ENCODE results near the gene TBC1D32. TPM values are rescaled to one million over a fixed set of nuclear protein-coding genes. Genes with fewer than 3 reads are reported as not detected.
A peak's percentile ranks its signal among the peaks of the same experiment; 100 is the strongest.
"Not testable (repeated sequence)": the region's sequence is repeated elsewhere in the genome, so short reads cannot be mapped to it uniquely, and the experiment has no call there.

Gene TBC1D32
- polyA plus RNA-seq, 4 donors, result 1.4 to 11.3 (median 1.9) TPM

DNA sequence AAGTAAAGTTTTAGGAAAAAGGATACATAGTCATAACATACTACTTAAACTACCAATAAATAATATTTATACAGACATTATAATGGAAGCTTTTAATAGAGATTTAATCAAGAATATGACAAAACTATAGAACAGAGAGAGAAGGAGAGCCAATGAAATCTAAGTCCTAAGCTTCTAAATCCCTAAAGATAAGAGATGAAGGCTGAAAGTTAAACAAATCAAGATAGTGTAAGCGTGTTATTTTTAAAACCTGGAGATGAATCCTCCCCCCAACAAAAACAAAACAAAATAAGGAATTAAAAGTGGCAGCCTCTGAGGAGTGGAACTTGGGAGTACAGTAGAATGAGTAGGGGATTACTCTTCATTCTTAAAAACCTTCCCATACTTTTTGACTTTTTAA, 145.9 kb downstream of the TBC1D32 start:
- Histone ChIP-seq H3K27ac (ENCODE audit: low read depth in 1 of 3, low read length in 2 of 3) (no peak overlapping the region), H3K27me3 (ENCODE audit: control insufficient read depth in 3 of 3, insufficient read depth in 3 of 3, low read length in 3 of 3) (no peaks in the 10 kb centered on the region), H3K4me1 (ENCODE audit: control insufficient read depth in 3 of 3, insufficient read depth in 2 of 3, low read depth in 1 of 3, low read length in 2 of 3) (no peaks in the 10 kb centered on the region), H3K4me3 (ENCODE audit: low read depth in 1 of 3, low read length in 3 of 3) (no peak overlapping the region), H3K36me3 (ENCODE audit: control insufficient read depth in 3 of 3, insufficient read depth in 2 of 3, low read depth in 1 of 3, low read length in 3 of 3) (peaks cover 0 to 2% (median 0%) of the 10 kb centered on the region in 3 donors), H3K9me3 (ENCODE audit: control insufficient read depth in 2 of 2, insufficient read depth in 1 of 2, low read depth in 1 of 2, low read length in 1 of 2) (no peaks in the 10 kb centered on the region)
- WGBS, 3 donors, result 64 to 70% (median 65%) methylated on average over 1 of the region's 1 CpG
- DNase-seq (no peak), FAIRE-seq (no peak)

DNA sequence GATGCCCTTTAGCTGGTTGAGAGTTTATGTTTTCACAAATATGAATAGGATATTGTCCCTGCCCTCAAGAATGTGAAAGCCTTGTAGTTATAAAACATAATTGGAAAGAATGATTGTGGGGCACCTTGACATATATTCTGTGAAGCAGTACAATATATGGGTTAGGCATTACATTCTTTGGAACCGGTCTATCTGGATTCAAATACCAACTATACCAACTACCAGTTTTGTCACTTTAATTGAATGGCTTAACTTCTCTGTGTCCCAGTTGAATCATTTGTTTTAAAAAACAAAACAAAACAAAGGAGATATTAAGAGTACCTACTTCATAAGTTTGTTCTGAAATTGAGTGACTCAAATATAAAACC, 146.5 kb downstream of the TBC1D32 start:
- FAIRE-seq (no peak), DNase-seq (no peak)
- 80 to 100% (median 95%) methylated on average over 1 of the region's 1 CpG for WGBS, 3 donors

GRCh38 chr6:121187200-121187832, 147.0 kb downstream of the TBC1D32 start:
- H3K4me3 ChIP-seq (ENCODE audit: low read depth in 1 of 3, low read length in 3 of 3), result no peak overlapping the region
- FAIRE-seq (no peak), DNase-seq (no peak)
- 97 to 98% (median 97%) methylated on average over 1 of the region's 1 CpG for WGBS, 3 donors
- no peaks in the 10 kb centered on the region for H3K27me3 ChIP-seq (ENCODE audit: control insufficient read depth in 3 of 3, insufficient read depth in 3 of 3, low read length in 3 of 3)
- H3K27ac ChIP-seq (ENCODE audit: low read depth in 1 of 3, low read length in 2 of 3), result no peak overlapping the region
- peaks cover 0 to 2% (median 0%) of the 10 kb centered on the region in 3 donors for H3K36me3 ChIP-seq (ENCODE audit: control insufficient read depth in 3 of 3, insufficient read depth in 2 of 3, low read depth in 1 of 3, low read length in 3 of 3)
- no peaks in the 10 kb centered on the region for H3K9me3 ChIP-seq (ENCODE audit: control insufficient read depth in 2 of 2, insufficient read depth in 1 of 2, low read depth in 1 of 2, low read length in 1 of 2)
- H3K4me1 ChIP-seq (ENCODE audit: control insufficient read depth in 3 of 3, insufficient read depth in 2 of 3, low read depth in 1 of 3, low read length in 2 of 3), result no peaks in the 10 kb centered on the region

More for the DNA sequence above, 146.5 kb downstream of the TBC1D32 start:
- H3K4me3 ChIP-seq (ENCODE audit: low read depth in 1 of 3, low read length in 3 of 3), result no peak overlapping the region
- H3K27ac ChIP-seq (ENCODE audit: low read depth in 1 of 3, low read length in 2 of 3), result no peak overlapping the region
- H3K9me3 ChIP-seq (ENCODE audit: control insufficient read depth in 2 of 2, insufficient read depth in 1 of 2, low read depth in 1 of 2, low read length in 1 of 2), result no peaks in the 10 kb centered on the region
- no peaks in the 10 kb centered on the region for H3K4me1 ChIP-seq (ENCODE audit: control insufficient read depth in 3 of 3, insufficient read depth in 2 of 3, low read depth in 1 of 3, low read length in 2 of 3)
- peaks cover 0 to 2% (median 0%) of the 10 kb centered on the region in 3 donors for H3K36me3 ChIP-seq (ENCODE audit: control insufficient read depth in 3 of 3, insufficient read depth in 2 of 3, low read depth in 1 of 3, low read length in 3 of 3)
- H3K27me3 ChIP-seq (ENCODE audit: control insufficient read depth in 3 of 3, insufficient read depth in 3 of 3, low read length in 3 of 3), result no peaks in the 10 kb centered on the region

- DNase-seq (no peak), FAIRE-seq (no peak)
- no peaks in the 10 kb centered on the region for H3K4me1 ChIP-seq (ENCODE audit: control insufficient read depth in 3 of 3, insufficient read depth in 2 of 3, low read depth in 1 of 3, low read length in 2 of 3)
- H3K4me3 ChIP-seq (ENCODE audit: low read depth in 1 of 3, low read length in 3 of 3), result no peak overlapping the region
- H3K27me3 ChIP-seq (ENCODE audit: control insufficient read depth in 3 of 3, insufficient read depth in 3 of 3, low read length in 3 of 3), result no peaks in the 10 kb centered on the region
- 93 to 98% (median 94%) methylated on average over 1 of the region's 1 CpG for WGBS, 3 donors
- no peaks in the 10 kb centered on the region for H3K9me3 ChIP-seq (ENCODE audit: control insufficient read depth in 2 of 2, insufficient read depth in 1 of 2, low read depth in 1 of 2, low read length in 1 of 2)
- no peak overlapping the region for H3K27ac ChIP-seq (ENCODE audit: low read depth in 1 of 3, low read length in 2 of 3)
- no peaks in the 10 kb centered on the region for H3K36me3 ChIP-seq (ENCODE audit: control insufficient read depth in 3 of 3, insufficient read depth in 2 of 3, low read depth in 1 of 3, low read length in 3 of 3)
Observed at GRCh38 chr6:121183742-121184141, 150.5 kb downstream of the TBC1D32 start.

DNA sequence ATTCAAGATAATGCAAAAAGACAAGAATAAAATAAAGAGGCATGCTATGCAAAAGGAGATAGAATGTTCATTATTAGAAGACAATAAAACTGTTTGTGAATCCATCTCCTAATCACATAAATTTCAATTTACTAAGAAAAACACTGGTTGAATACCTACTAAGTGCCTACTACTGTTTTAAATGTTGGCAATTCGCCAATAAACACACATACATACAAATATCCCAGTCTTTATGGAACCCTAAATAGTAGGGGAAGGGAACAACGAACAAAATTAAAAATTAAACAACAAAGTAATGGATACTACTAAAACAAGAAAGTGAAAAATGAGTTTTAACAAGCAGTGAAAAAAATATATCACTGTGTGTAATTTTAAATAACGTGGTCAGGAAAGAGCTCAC, 158.5 kb downstream of the TBC1D32 start:
- 82 to 93% (median 89%) methylated on average over 3 of the region's 3 CpGs for WGBS, 3 donors
- no peak for FAIRE-seq

GRCh38 chr6:121172451-121172850, 161.8 kb downstream of the TBC1D32 start:
- H3K4me1 ChIP-seq (ENCODE audit: control insufficient read depth in 3 of 3, insufficient read depth in 2 of 3, low read depth in 1 of 3, low read length in 2 of 3); H3K27me3 ChIP-seq (ENCODE audit: control insufficient read depth in 3 of 3, insufficient read depth in 3 of 3, low read length in 3 of 3); FAIRE-seq; H3K4me3 ChIP-seq (ENCODE audit: low read depth in 1 of 3, low read length in 3 of 3); H3K27ac ChIP-seq (ENCODE audit: low read depth in 1 of 3, low read length in 2 of 3); H3K9me3 ChIP-seq (ENCODE audit: control insufficient read depth in 2 of 2, insufficient read depth in 1 of 2, low read depth in 1 of 2, low read length in 1 of 2); DNase-seq; H3K36me3 ChIP-seq (ENCODE audit: control insufficient read depth in 3 of 3, insufficient read depth in 2 of 3, low read depth in 1 of 3, low read length in 3 of 3): not testable (repeated sequence)
- WGBS, 3 donors, result 71 to 82% (median 80%) methylated on average over 1 of the region's 1 CpG

More for the DNA sequence above, 158.5 kb downstream of the TBC1D32 start:
- Histone ChIP-seq H3K27me3 (ENCODE audit: control insufficient read depth in 3 of 3, insufficient read depth in 3 of 3, low read length in 3 of 3) (no peaks in the 10 kb centered on the region), H3K4me1 (ENCODE audit: control insufficient read depth in 3 of 3, insufficient read depth in 2 of 3, low read depth in 1 of 3, low read length in 2 of 3) (no peaks in the 10 kb centered on the region), H3K9me3 (ENCODE audit: control insufficient read depth in 2 of 2, insufficient read depth in 1 of 2, low read depth in 1 of 2, low read length in 1 of 2) (no peaks in the 10 kb centered on the region), H3K36me3 (ENCODE audit: control insufficient read depth in 3 of 3, insufficient read depth in 2 of 3, low read depth in 1 of 3, low read length in 3 of 3) (peaks cover 0 to 5% (median 0%) of the 10 kb centered on the region in 3 donors), H3K4me3 (ENCODE audit: low read depth in 1 of 3, low read length in 3 of 3) (no peak overlapping the region), H3K27ac (ENCODE audit: low read depth in 1 of 3, low read length in 2 of 3) (no peak overlapping the region)
- no peak for DNase-seq

- H3K4me3 ChIP-seq (ENCODE audit: low read depth in 1 of 3, low read length in 3 of 3), result no peak overlapping the region
- H3K27ac ChIP-seq (ENCODE audit: low read depth in 1 of 3, low read length in 2 of 3), result no peak overlapping the region
- H3K9me3 ChIP-seq (ENCODE audit: control insufficient read depth in 2 of 2, insufficient read depth in 1 of 2, low read depth in 1 of 2, low read length in 1 of 2), result no peaks in the 10 kb centered on the region
- 71 to 85% (median 84%) methylated on average over 4 of the region's 4 CpGs for WGBS, 3 donors
- FAIRE-seq (no peak), DNase-seq (no peak)
- no peaks in the 10 kb centered on the region for H3K4me1 ChIP-seq (ENCODE audit: control insufficient read depth in 3 of 3, insufficient read depth in 2 of 3, low read depth in 1 of 3, low read length in 2 of 3)
- H3K36me3 ChIP-seq (ENCODE audit: control insufficient read depth in 3 of 3, insufficient read depth in 2 of 3, low read depth in 1 of 3, low read length in 3 of 3), result no peaks in the 10 kb centered on the region
- H3K27me3 ChIP-seq (ENCODE audit: control insufficient read depth in 3 of 3, insufficient read depth in 3 of 3, low read length in 3 of 3), result no peaks in the 10 kb centered on the region
Observed at GRCh38 chr6:121171879-121172278, 162.4 kb downstream of the TBC1D32 start.

GRCh38 chr6:121161886-121162285, 172.4 kb downstream of the TBC1D32 start:
- peaks cover 0 to 2% of the 10 kb centered on the region in 2 donors for H3K9me3 ChIP-seq (ENCODE audit: control insufficient read depth in 2 of 2, insufficient read depth in 1 of 2, low read depth in 1 of 2, low read length in 1 of 2)
- H3K27ac ChIP-seq (ENCODE audit: low read depth in 1 of 3, low read length in 2 of 3), result no peak overlapping the region
- H3K4me1 ChIP-seq (ENCODE audit: control insufficient read depth in 3 of 3, insufficient read depth in 2 of 3, low read depth in 1 of 3, low read length in 2 of 3), result no peaks in the 10 kb centered on the region
- DNase-seq (no peak), FAIRE-seq (no peak)
- no peak overlapping the region for H3K4me3 ChIP-seq (ENCODE audit: low read depth in 1 of 3, low read length in 3 of 3)
- H3K27me3 ChIP-seq (ENCODE audit: control insufficient read depth in 3 of 3, insufficient read depth in 3 of 3, low read length in 3 of 3), result no peaks in the 10 kb centered on the region
- H3K36me3 ChIP-seq (ENCODE audit: control insufficient read depth in 3 of 3, insufficient read depth in 2 of 3, low read depth in 1 of 3, low read length in 3 of 3), result peaks cover 0 to 4% (median 0%) of the 10 kb centered on the region in 3 donors

DNA sequence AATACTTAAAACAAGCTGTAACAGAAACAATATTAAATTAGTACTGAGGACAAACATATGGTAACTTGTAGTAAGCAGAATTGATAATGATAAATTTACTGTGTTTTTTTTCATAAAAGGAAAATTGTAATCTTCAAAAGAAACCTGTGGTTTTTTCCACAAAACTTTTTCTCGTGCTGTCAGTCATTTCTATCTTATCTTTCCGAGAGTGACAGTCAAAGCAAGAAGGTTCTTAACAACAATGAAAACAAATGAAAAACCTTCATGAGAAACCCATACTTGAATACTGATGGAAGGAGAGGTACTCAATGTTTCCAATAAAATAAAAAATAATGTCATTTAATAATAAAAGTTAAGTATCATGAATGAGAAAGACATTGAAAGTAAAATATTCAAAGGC, 174.0 kb downstream of the TBC1D32 start:
- no peaks in the 10 kb centered on the region for H3K27me3 ChIP-seq (ENCODE audit: control insufficient read depth in 3 of 3, insufficient read depth in 3 of 3, low read length in 3 of 3)
- 81 to 90% (median 81%) methylated on average over 2 of the region's 2 CpGs for WGBS, 3 donors
- FAIRE-seq, result peak; percentile 5

More for the DNA sequence above, 174.0 kb downstream of the TBC1D32 start:
- no peak overlapping the region for H3K27ac ChIP-seq (ENCODE audit: low read depth in 1 of 3, low read length in 2 of 3)
- H3K4me1 ChIP-seq (ENCODE audit: control insufficient read depth in 3 of 3, insufficient read depth in 2 of 3, low read depth in 1 of 3, low read length in 2 of 3), result no peaks in the 10 kb centered on the region
- peaks cover 0 to 2% of the 10 kb centered on the region in 2 donors for H3K9me3 ChIP-seq (ENCODE audit: control insufficient read depth in 2 of 2, insufficient read depth in 1 of 2, low read depth in 1 of 2, low read length in 1 of 2)
- peaks cover 0 to 4% (median 0%) of the 10 kb centered on the region in 3 donors for H3K36me3 ChIP-seq (ENCODE audit: control insufficient read depth in 3 of 3, insufficient read depth in 2 of 3, low read depth in 1 of 3, low read length in 3 of 3)
- DNase-seq, result no peak
- no peak overlapping the region for H3K4me3 ChIP-seq (ENCODE audit: low read depth in 1 of 3, low read length in 3 of 3)

Data from small intestine (tissue), 7 donors.